GM23248 (cell line): Measurements from ENCODE around the gene LPP. TPM values are rescaled to one million over a fixed set of nuclear protein-coding genes. Genes with fewer than 3 reads are reported as not detected.

Experiments used
- DNase-seq: peaks from one replicate; pipeline ENCODE4 v3.0.0-alpha.2; 2015
- H2AFZ ChIP-seq: fragments of 200-600 bp; sonication (generic); 2 replicates; pipeline ENCODE4 v1.6.1; 2016; ENCODE audit warnings: antibody characterized with exemption
- H3F3A ChIP-seq: fragments of 200-600 bp; sonication (generic); 2 replicates; pipeline ENCODE4 v1.6.1; 2016; ENCODE audit warnings: mild to moderate bottlenecking, antibody characterized with exemption, mixed run types; ENCODE audit not compliant: insufficient read depth
- H3K27ac ChIP-seq: fragments of 200-600 bp; sonication (generic); 2 replicates; pipeline ENCODE4 v1.5.1; 2016; ENCODE audit warnings: mild to moderate bottlenecking
- H3K27me3 ChIP-seq: fragments of 200-600 bp; sonication (generic); replicated peaks from 2 replicates; pipeline ENCODE4 v1.6.1; 2016; ENCODE audit warnings: mild to moderate bottlenecking; ENCODE audit not compliant: insufficient read depth
- H3K36me3 ChIP-seq: fragments of 200-600 bp; sonication (generic); 2 replicates; pipeline ENCODE4 v1.6.1; 2016; ENCODE audit warnings: low read depth, mild to moderate bottlenecking
- H3K4me1 ChIP-seq: fragments of 200-600 bp; sonication (generic); 2 replicates; pipeline ENCODE4 v1.6.1; 2016; ENCODE audit warnings: mild to moderate bottlenecking; ENCODE audit not compliant: insufficient read depth
- H3K4me2 ChIP-seq: fragments of 200-600 bp; sonication (generic); one replicate; pipeline ENCODE4 v1.6.1; 2016; ENCODE audit warnings: mild to moderate bottlenecking; ENCODE audit not compliant: unreplicated experiment
- H3K4me3 ChIP-seq: fragments of 200-600 bp; sonication (generic); 2 replicates; pipeline ENCODE4 v1.5.1; 2016; ENCODE audit warnings: mild to moderate bottlenecking
- H3K79me2 ChIP-seq: fragments of 200-600 bp; sonication (generic); 2 replicates; pipeline ENCODE4 v1.6.1; 2016; ENCODE audit warnings: mild to moderate bottlenecking; ENCODE audit not compliant: insufficient read depth
- H3K9ac ChIP-seq: fragments of 200-600 bp; sonication (generic); 2 replicates; pipeline ENCODE4 v1.6.1; 2016; ENCODE audit warnings: mild to moderate bottlenecking
- H3K9me2 ChIP-seq: fragments of 200-600 bp; sonication (generic); 2 replicates; pipeline ENCODE4 v1.6.1; 2016; ENCODE audit warnings: mixed run types, mild to moderate bottlenecking, moderate library complexity; ENCODE audit not compliant: insufficient read depth
- H3K9me3 ChIP-seq: fragments of 200-600 bp; sonication (generic); one replicate; pipeline ENCODE4 v1.6.1; 2017; ENCODE audit warnings: low read depth
- H4K20me1 ChIP-seq: fragments of 200-600 bp; sonication (generic); 2 replicates; pipeline ENCODE4 v1.6.0; 2016; ENCODE audit not compliant: insufficient read depth
- EZH2 ChIP-seq: fragments of 200-600 bp; sonication (generic); IDR thresholded peaks from 2 replicates; pipeline ENCODE4 v1.6.1; 2018; ENCODE audit warnings: antibody characterized with exemption, mild to moderate bottlenecking; ENCODE audit not compliant: insufficient read depth, poor library complexity, severe bottlenecking
- EZH2phosphoT487 ChIP-seq: fragments of 200-600 bp; sonication (generic); IDR thresholded peaks from 2 replicates; pipeline ENCODE4 v1.6.1; 2018; ENCODE audit warnings: antibody characterized with exemption, moderate library complexity, mild to moderate bottlenecking, low read depth; ENCODE audit not compliant: insufficient read depth
- WGBS, 2 experiments: methylation state at CpG; one replicate each; pipeline ENCODE4 v1.1.6; 2015 to 2017; ENCODE audit warnings: low lambda C conversion rate in 2 of 2, low coverage in 1 of 2; ENCODE audit errors: missing lambda C conversion rate in 2 of 2; 5-methylcytosine and 5-hydroxymethylcytosine counted together
- in situ Hi-C: fragments of 300-500 bp; cut with MboI; formaldehyde crosslinking; loops from 2 replicates; pipeline ENCODE4 v1.15.0; 2020
- polyA plus RNA-seq: library from polyadenylated mRNA; unstranded; fragments of >200 nt; fragmentation: Nextera tagmentation; extraction: Ambion mirVana; gene quantifications from 2 replicates; pipeline ENCODE4 v1.2.1, GENCODE V29; 2016
- total RNA-seq: library from RNA; depleted of rRNA; stranded (reverse); fragments of >200 nt; shearing (Covaris generic); gene quantifications from 2 replicates; pipeline ENCODE4 v1.2.3, GENCODE V29; 2014

The LPP gene
- total and polyA plus RNA-seq, 2 experiments from 2014 or later, result 42.8 to 61.7 TPM

DNA sequence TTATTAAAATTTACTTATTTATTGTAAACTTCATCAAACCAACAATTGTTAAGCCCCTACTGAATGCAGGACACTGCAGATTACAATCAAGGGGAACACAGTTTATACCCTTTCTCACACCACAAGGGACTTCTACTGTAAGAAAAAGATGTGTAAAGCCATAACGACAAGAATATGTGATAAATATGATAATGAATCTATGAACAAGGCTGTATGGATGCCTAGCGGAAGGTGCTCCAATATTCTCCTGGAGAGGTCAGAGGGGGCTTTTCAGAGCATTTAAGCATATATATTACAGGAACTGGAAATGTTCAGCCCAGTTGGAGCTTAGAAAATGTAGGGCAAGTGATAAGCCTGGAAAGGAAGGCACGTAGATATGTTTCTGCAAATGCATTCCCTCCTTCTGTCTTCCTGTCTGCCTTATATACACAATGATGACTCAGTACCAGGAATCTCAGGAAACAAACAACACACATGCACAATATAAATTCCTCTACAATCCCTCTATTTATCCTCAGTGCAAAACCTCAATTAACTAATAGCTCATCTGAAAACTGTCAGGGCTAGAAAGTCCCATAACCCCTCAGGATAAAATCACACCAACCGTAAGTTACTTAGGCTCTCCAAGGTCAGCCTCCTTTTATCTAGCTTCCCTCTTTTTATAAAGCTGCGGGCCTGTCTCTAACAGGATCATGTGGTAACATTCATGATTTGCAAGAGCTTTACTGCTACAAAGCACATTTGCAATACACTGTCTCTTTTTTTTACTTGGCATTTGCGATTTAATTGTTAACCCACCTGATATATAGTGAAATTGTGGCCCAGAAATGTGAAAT, 393.1 kb downstream of the LPP start:
- no peak overlapping the region for H3K9ac ChIP-seq
- no peaks in the 10 kb centered on the region for H4K20me1 ChIP-seq
- 90 to 91% methylated on average over 6 of the region's 6 CpGs for WGBS, 2 experiments
- peaks cover 9% of the 10 kb centered on the region for H3K4me1 ChIP-seq
- H3K79me2 ChIP-seq, result peaks cover 15% of the 10 kb centered on the region; the same call in 1 of the 2 replicates
- no peak overlapping the region for H3K4me3 ChIP-seq
- H3K27ac ChIP-seq, result no peak overlapping the region
- no peak overlapping the region for H3K4me2 ChIP-seq
- H3K9me3 ChIP-seq, result no peaks in the 10 kb centered on the region
- in situ Hi-C loops, result no loop called here
- TF ChIP-seq EZH2phosphoT487 (no peak), EZH2 (no peak)
- no peaks in the 10 kb centered on the region for H3F3A ChIP-seq
- DNase-seq, result peak; percentile 29
- no peak overlapping the region for H2AFZ ChIP-seq
- H3K27me3 ChIP-seq, result no peaks in the 10 kb centered on the region
- H3K36me3 ChIP-seq, result no peaks in the 10 kb centered on the region
- no peaks in the 10 kb centered on the region for H3K9me2 ChIP-seq

DNA sequence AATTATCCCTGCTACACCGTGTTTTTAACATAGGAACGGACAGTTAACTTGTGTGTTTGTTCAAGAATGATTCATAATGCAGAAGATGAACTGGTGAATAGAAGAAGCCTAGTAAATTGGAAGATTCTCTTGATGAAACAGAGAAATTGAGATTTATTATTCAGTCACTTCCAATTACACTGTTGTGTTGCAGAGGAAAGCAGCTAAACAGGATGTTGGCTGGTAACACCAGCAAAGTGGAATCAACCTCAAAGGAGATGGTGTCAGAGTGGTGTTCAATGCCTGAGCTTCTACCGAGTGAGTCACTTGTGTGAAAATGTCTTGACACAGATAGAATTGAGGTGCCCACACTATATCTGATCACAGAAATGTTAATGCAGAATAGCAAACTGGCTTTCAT, 399.6 kb downstream of the LPP start:
- Histone ChIP-seq H4K20me1 (no peaks in the 10 kb centered on the region), H3K4me3 (no peak overlapping the region), H3K4me1 (peaks cover 18% of the 10 kb centered on the region), H3K79me2 (peaks cover 9% of the 10 kb centered on the region; the same call in 1 of the 2 replicates), H3F3A (peaks cover 13% of the 10 kb centered on the region), H3K9me2 (no peaks in the 10 kb centered on the region; the same call in 1 of the 2 replicates), H3K9ac (no peak overlapping the region), H3K9me3 (no peaks in the 10 kb centered on the region), H3K4me2 (no peak overlapping the region), H2AFZ (no peak overlapping the region), H3K27ac (no peak overlapping the region), H3K27me3 (no peaks in the 10 kb centered on the region), H3K36me3 (no peaks in the 10 kb centered on the region)
- WGBS, 2 experiments, result 84 to 86% methylated on average over 3 of the region's 3 CpGs
- DNase-seq, result peak; percentile 24
- in situ Hi-C loops, result no loop called here
- no peak for TF ChIP-seq EZH2
- no peak for TF ChIP-seq EZH2phosphoT487

DNA sequence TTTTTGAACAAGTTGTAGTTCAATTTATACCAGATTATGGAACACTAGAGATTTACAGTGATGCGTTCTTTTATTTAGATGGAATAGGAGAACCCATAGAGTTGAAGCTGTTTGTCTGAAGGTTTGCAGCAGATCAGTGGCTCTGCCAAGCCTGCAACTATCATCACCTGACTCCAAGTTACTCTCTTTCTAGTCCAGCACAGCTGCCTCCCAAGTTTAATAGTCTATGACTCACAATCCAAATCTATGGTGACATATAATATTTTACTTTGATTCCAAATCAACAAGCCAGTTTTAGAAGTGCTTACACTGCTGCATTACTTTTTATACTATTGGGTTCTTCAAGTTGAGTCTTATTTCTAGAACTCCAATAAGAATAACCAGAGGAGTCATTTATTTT, 400.4 kb downstream of the LPP start:
- H3F3A ChIP-seq, result peaks cover 21% of the 10 kb centered on the region
- H4K20me1 ChIP-seq, result no peaks in the 10 kb centered on the region
- H3K4me3 ChIP-seq, result no peak overlapping the region
- no peak overlapping the region for H3K27ac ChIP-seq
- H3K36me3 ChIP-seq, result no peaks in the 10 kb centered on the region
- peak; percentile 56 for DNase-seq
- H3K9me3 ChIP-seq, result no peaks in the 10 kb centered on the region
- in situ Hi-C loops, result no loop called here
- H3K4me2 ChIP-seq, result no peak overlapping the region
- no peak overlapping the region for H3K9ac ChIP-seq
- TF ChIP-seq EZH2phosphoT487 (no peak), EZH2 (no peak)
- H3K79me2 ChIP-seq, result 0 out of 2 replicates have a peak, but pooled peaks cover 9% of the 10 kb centered on the region
- H3K4me1 ChIP-seq, result peaks cover 27% of the 10 kb centered on the region
- 85 to 87% methylated on average over 1 of the region's 1 CpG for WGBS, 2 experiments
- no peak overlapping the region for H2AFZ ChIP-seq
- H3K27me3 ChIP-seq, result no peaks in the 10 kb centered on the region
- no peaks in the 10 kb centered on the region; the same call in 1 of the 2 replicates for H3K9me2 ChIP-seq

DNA sequence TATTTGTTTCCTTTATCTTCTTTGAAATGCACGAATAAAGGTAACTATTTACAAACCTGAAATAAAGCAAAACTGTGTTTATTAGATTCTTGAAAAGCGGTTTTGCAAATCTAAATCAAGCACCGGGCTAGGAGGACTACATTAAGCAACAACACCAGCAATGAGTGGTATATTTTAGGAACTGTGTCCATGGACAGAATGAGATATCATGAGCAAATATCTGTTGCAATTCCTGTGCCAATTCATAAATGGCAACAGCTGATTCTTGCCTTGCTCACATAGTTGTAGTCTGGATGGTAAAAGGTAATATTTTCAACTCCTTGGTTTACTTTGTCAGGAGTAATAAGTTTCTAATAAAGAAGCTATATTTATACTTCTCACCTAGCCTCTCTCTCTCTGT, 403.3 kb downstream of the LPP start:
- peaks cover 27% of the 10 kb centered on the region for H3K4me1 ChIP-seq
- WGBS, 2 experiments, result 61 to 67% methylated on average over 3 of the region's 3 CpGs
- H3K36me3 ChIP-seq, result no peaks in the 10 kb centered on the region
- H3K4me3 ChIP-seq, result no peak overlapping the region
- DNase-seq, result no peak
- peaks cover 22% of the 10 kb centered on the region for H3F3A ChIP-seq
- no peak overlapping the region for H3K27ac ChIP-seq
- no peaks in the 10 kb centered on the region for H3K27me3 ChIP-seq
- H3K4me2 ChIP-seq, result no peak overlapping the region
- TF ChIP-seq EZH2, result no peak
- TF ChIP-seq EZH2phosphoT487, result no peak
- H3K9ac ChIP-seq, result no peak overlapping the region
- peaks cover 13% of the 10 kb centered on the region; the same call in 1 of the 2 replicates for H3K79me2 ChIP-seq
- H3K9me3 ChIP-seq, result no peaks in the 10 kb centered on the region
- H4K20me1 ChIP-seq, result no peaks in the 10 kb centered on the region
- no peaks in the 10 kb centered on the region; the same call in 1 of the 2 replicates for H3K9me2 ChIP-seq
- in situ Hi-C loops, result no loop called here
- no peak overlapping the region for H2AFZ ChIP-seq
